DMS114 treated with DMSO at 0.1 percent for 48 hours (cell line): ENCODE results near the gene HEMK1.

Experiments used
- DNase-seq: peaks from one replicate; lab custom pipeline; 2025; ENCODE audit not compliant: unreplicated experiment; lab: John Stamatoyannopoulos, UW

HEMK1 gene

DNA sequence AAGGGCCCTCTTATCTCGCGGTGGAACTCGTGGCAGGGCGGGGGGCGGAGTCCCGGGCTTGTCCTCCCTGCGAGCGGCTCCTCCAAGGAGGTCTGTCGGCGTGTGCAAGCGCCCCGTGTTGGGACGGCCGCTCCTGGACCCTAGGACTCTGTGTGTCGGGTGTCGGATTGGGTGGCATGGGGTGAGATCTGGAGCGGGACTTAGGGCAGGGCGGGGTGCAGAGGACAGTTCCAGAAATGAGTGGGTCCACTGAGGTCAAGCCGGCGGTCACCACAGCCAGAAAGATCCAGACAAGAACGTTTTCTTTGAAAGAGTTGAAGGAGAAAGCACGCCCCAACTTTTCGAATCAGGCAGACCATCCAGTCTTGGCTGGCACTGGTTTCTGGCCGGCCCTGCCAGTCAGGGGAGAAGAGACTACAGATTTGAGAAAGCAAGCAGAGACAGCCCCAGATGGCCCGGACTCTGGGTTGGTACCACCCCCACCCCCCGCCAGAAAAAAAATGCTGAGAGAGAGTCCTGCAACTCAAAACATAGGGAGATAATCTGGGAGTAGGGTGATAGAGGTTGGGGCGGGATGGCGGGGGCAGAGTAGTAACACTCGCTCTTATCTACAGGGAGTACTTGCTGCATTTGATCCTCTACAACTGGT lies 43.0 kb downstream of the HEMK1 start:
- DNase-seq, result no peak

DNA sequence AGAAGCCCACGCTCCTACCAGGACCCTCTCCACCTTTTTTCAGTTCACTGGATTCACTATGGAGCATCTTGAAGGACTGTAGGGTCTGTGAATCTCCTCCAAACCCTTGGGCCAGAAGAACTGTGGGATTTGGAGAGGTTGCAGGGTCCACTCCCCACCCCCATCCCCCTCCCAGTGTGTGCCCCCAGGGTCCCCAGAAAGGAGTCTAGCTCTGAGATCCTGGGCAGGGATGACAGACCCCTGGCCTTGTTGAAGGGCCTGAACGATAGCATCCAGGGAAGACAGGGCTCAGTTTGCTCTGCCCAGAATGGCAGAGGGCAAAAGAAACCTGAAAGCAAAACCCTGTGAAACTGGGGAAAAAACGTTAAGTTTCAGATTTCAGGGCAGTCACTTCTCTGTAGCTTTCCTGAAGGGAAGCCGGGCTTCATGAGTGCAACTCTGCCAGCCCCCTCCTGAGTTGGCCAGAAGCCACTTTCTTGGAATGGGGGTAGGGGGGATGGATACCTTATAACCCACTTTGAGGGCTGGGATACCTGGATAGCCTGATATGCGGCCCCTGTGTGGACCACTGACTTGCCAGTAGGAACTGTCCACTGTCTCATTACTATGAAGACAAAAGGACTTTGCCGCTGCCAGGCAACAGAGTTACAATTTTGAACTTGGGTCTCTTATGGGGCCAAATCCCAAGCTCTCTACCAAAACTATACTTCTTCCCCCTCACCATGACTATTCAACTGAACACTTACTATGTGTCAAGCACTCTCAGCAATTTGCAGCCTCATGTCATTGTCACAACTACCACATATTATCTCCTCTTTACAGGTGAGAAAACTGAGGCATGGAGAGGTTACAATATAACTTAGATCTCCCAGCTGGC lies 43.9 kb downstream of the HEMK1 start:
- DNase-seq, result no peak

DNA sequence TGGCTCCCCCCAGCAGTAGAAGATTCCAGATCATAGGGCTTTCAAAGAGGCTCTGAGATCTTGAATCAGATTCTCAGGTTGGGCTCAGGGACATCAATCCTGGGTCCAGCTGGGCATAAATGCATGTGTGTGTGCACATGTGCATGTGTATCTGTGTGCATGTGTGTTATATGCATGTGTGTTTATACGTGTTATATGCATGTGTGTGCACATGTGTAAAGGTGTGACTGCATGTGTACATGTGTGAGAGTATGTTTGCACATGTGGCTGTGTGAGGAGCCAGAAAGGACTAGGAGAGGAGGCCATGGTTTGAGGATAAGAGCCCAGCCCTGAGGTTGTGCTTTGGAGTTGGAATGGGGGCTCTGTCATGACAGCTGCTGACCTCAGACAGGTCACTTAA lies 45.9 kb downstream of the HEMK1 start:
- no peak for DNase-seq

DNA sequence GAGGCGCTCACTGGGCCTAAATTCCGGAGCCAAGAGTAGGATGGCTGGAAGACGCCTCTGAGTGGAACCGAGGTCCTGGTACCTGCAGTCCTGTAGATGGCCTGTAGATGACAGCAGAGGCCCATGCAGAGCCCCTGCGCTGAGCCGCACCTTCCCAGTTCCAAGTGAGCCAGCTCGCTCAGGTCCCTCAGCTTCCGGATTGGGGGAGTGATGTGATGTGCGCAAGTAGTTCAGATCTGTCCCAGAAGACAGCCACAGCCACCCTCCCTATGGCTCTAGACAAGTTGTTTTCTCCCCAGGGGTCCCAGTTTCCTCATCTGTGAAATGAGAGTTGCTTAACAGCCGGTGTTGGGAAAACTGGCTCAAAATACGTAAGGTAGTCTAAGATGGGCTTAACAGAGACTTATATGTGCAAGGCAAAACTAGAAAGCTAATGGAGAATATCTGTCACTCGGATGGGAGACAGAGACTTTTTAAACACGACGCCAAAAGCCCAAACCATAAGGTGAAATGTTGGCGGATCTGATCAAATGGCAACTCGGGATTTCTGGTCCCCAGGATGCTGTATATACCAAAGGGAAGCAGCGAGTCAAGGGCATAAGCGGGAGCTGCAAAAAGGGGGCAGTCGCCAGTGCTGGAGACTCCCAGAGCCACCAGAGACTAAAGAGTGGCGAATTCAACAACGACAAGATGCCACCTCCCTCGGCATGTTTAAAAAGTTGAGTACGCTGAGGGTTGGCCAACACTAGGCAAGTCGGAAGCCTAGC lies 46.9 kb downstream of the HEMK1 start:
- peak; percentile 75 for DNase-seq

DNA sequence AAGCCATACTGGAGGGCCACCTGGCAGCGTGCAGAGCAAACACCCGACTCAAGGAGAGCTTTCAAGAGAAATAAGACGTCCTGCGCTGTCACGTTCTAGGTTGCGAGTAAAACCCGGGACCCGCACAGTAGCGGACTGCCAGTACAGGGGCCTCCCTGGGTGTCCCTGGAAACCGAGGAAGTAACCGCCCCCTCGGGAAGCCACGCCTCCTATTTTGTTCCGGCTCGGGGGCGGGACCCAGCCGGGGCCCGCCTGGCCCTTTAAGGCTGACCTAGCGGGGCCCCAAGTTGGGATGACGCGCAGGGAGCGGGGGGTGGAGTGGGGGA lies 47.4 kb downstream of the HEMK1 start:
- peak; percentile 68 for DNase-seq

DNA sequence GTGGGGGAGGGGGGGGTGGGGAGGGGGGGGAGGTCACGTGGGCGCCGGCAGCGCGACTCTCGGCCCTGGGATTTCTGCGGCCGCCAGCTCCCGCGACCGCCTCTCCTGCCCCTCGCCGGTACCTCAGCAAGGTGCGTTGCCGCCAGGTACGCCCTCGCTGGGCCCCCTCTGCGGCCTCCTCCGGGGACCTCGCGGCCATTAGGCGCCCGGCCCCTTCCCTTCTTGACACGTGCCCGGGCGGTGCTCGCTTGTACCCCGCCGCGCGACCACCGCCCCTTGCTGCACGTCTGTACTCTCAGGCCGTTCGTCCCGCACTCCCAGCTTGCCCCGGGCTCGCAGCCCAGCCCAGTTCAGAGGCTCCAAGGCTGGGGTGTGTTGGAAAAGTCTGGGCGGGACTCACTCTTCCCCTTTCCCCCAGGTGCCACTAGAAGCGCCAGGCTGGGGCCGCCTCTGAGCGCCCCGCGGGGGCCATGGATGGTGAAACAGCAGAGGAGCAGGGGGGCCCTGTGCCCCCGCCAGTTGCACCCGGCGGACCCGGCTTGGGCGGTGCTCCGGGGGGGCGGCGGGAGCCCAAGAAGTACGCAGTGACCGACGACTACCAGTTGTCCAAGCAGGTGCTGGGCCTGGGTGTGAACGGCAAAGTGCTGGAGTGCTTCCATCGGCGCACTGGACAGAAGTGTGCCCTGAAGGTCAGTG lies 47.9 kb downstream of the HEMK1 start, which contains the start of gene MAPKAPK3:
MAPKAPK3 (plus strand) TSS at position 56 of the 696 bp plus-strand sequence; CDS start at position 471, 415 bp downstream.
- no peak for DNase-seq

DNA sequence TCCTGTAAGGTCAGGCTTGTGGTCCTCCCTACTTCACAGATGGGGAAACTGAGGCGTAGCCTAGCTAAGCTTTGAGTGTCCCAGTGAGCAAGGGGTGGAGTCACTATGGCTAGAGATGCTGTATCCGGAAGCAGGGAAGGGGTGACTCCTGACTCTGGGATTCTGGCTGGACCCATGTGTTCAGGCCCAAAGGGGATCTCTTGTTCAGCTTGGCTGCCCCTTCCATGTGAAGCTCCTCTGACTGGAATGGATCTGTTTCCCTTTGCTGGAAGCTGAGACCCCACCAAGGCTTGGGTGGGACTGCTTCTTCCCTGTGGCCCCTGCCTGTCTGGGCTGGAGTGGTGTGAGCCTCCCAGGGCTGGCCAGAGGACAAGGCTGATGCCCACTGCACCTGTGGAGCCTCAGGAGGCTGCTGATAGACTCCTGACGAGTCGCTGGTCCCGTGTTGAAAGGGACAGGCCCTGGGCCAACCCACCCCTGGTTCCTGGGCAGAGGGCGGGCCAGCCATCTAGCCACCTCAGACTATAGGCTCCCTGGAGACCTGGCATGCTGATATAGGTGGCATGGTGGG lies 48.7 kb downstream of the HEMK1 start:
- no peak for DNase-seq

DNA sequence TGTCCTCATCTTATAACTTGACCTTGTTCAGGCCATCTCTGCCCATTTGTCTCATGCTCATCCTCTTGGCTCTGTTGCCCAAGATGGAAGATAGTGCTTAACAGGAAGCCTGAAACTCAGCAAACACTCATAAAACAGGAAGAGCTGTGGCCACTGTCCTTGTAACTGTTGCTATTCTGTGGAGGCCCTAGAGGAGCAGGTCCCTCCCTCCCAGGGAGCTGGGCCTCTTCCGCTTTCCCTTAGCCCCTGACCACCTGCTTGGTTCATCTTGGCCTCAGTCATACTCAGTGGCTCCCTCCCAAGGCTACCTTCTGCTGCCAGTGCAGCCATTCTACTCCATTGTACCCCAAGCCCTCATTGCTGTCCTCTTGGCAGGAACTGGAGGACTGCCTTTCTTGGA lies 51.1 kb downstream of the HEMK1 start:
- DNase-seq, result no peak

DNA sequence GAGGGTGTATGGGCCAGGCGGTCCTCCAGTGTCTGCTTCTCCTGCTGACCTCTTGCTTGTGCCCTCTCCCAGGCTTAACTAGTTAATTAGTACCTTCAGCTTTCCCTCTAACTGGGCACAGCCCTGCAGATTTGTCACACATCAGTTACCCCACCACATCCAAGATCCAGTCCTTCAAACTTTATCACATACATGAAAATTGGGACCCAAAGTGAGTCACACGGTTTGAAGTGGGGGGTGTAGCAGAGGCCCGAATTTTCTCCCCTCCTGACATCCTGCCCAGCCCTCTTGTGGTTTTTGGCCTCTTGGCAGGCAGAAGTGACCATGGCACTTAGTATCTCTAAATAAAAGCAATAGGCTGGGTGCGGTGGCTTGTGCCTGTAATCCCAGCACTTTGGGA lies 51.5 kb downstream of the HEMK1 start:
- DNase-seq, result no peak

DNA sequence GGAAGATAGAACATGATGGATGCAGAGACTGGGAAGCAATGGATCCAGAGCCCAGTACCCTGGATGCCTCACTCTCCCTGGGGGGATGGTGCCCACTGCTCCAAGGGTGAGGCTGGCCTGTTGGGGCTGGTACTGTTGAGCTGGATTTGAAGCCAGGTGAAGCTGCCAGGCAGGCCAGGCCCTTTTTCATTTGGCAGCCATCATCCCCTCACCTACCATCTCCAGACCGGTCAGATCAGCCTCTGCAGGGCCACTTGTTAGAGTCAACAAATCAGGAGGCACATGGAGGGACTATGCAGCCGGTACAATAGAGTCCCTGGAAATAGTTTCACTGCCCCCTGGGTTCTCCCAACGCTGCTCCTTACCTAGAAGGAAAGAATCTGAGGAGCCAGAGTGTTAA lies 53.6 kb downstream of the HEMK1 start:
- no peak for DNase-seq

DNA sequence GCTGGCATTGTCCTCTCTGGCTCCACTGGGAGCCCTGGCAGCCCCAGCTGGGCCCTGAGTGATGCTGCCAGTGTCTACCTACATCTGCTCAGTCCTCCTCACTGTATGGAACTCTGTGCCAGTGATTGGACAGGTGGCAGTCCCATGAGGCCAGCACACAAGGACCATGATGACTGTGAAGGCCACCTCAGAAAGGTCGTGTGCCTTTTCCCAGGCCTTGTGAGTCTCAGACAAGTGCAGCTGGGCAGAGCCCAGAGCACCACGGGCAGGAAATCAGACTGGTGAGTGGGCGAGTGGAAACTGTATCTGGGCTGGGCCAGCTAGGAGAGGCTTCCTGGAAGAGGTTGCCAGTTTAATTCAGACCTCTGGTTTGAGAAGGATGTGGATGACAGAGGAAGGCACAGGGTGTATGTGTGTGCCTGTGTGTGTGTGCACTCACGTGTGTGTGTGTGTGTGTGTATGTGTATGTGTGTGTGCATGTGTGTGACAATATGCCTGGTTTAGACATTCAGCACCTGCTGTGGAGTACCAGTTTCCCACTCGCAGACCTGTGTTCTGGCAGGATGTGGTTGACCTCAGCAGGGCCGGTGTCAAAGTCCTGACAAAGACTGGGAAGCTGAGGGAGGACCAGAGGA lies 54.6 kb downstream of the HEMK1 start:
- DNase-seq, result no peak

DNA sequence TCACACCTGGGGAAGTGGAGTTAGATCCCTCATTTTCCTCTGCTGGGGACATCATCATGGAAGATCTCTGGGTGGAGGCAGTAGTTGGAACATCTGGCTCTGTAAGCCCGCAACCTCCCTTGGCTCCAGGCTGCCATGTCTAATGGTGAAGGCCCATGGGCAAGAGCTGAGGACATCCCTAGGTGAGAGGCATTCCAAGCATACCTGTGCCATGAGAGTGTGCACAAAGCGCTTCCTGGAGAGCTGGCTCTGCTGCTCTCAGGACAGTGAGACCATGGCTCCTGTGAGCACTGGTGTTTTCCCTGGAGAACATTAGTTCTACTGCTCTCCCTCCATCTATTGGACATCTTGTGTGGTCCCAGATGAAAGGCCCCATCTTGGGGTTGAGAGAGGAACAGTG lies 55.3 kb downstream of the HEMK1 start:
- DNase-seq, result no peak

DNA sequence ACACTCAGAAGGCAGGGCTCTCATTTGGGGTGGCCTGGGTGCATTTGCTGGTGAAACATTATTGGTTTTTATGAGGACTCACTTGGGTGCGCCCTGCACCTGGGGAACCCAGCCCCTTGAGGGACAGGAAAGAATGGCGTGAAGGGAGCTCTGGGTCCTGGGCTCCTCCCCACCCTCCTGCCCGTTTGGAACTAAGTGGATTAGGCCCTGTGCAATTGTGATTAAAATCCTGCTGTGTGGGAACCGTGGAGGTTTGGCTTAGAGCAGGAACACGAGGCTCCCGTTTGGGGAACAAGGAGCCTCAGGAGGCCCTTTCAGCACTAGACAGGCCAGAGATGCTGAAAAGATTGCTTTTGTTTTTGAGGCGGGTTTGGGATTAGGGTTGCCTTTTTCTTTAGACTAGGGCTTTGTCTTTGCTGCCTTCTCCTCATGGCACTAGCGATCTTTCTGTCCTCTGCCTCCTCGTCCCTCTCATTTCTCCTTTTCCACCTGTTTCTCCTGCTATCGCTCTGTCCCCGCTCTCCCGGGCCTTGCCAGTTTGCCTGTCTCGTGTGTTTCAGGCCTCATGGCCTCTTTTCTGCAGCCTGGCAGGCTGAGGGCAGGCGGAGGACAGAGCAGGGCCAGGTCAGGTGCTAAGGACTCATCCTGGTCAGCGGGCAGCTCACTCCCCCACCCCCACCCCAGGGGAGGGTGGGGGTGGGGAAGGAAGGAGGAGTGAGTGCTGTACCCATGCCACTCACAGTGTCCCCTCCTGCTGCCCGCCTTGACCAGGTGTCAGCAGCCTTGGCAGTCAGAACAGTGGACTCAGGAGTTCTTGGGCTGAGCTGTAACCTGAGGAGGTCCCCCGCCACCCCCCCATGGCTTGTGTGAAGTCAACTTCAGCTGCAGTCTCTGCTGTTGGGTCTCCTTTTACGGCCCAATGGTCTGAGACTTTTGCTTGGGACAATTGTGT lies 56.2 kb downstream of the HEMK1 start:
- DNase-seq, result no peak

DNA sequence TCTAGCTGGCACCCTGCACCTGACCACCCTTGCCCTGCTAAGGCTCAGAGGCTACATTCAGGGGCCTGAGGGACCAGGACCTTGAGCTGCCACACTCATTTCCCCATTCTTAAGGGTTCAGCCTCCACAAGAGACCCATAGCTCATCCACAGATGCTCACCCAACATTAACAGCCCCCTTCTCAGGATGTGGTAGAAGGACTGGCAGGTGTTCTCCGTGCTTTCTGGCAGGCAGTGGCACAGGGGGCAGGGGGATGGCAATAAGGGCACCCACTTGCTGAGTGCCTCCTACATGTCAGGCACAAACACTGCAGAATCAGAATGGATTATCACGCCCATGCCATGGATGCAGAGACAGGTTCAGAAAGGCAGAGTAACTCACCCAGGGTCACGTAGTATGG lies 57.1 kb downstream of the HEMK1 start:
- DNase-seq, result no peak

DNA sequence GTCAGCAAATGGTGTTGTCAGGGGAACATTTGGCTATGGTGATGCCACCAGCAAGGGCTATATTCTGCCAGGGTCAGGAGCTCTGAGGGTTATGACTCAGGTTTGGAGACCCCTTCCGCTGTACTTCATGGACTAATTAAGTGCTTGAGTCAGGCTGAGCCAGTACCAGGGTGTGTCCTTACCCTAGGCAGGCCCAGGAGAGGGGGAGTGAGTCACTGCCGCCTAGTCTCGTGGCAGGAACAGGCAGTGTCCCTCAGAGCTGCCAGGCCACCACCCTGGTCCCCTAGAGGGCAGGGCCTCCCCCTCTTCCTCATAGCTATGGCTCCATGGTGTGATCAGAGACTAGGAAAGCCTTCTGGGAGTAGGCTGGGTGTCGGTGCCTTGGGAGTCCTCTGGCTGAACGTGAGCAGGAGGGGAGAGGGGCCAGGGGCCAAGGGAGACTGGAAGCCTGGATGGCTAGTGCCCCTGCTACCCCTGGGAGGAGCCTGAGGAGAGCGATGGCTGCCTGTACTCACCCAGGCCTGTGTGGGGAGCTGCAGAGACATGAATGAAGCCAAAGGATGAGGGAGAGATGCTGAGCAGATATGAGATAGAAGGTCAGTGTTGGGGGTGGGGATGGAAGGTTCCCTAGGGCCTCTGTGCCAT lies 58.2 kb downstream of the HEMK1 start:
- no peak for DNase-seq

DNA sequence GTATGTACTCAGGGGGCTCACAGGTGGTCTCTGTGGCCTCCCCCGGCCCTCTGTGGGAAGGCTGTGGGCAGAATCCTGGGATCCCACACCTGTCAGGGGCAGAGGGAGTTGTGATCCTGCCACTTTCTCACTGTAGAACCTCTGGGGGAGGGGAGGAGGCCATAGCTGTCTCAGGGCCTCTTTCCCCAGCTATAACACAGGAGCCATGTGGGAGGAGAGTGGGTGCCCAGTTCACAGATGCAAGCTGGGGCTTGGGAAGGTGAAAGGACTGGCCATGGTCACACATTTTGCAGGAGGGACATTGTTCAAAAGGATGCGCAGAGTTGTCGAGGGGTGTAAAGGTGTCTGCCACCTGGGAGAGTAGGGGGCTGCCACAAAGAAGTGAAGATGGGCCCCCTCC lies 59.3 kb downstream of the HEMK1 start:
- DNase-seq, result no peak

DNA sequence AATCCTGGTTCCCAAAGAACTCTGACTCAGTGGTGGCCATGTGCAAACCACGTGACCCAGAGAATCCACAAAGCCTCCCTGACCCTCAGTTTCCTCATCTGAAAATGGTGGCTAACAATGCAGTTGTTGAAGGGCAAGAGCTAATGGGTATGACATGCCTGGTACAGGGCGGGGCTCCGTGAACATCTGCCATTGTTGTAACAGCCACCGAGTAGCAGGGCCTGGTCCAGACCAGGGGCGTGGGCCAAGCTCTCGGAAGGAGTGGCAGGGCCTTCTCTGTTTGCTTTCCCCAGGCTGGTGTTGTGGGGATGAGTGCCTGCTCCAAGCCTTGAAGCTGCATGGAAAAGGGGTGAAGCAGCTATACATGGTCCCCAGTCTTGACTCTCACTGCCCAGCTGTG lies 61.1 kb downstream of the HEMK1 start:
- DNase-seq, result no peak

DNA sequence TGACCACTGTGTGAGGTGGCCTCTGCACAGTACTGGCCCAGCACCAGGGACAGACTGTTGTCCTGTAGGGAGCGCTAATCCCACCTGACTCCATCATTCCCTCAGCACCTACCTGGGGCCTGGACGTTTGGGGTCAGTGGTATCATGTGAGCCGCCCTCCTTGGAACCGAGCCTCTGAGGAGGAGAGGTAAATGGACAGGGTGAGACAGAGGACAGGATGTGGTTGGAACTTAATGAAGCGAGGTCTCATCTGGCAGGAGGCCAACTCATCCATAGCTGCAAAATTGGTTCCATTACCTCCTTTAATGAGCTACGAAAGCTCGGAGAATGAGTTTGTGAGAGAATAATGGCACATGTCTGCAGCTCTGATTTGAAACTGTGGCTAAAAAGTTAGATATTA lies 61.6 kb downstream of the HEMK1 start:
- no peak for DNase-seq

DNA sequence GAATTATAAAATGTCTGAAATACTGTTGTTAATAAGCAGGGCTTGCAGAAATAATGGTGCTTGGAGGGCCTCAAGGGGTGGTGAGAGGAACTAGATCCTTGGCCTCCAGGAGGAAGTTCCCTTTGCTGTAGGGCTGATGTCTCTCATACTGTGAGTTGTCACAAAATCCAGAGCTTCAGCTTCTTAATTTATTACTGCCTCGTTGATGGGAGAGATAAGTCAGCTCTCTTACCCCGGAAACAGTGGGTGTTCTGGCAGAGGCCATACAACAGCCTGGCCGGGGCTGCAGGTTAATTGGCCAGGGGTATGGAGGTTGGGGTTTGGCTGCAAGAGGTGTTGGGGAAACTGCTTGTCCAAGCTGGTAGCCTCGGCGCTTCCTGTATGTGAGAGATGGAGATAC lies 63.1 kb downstream of the HEMK1 start:
- DNase-seq, result no peak
